ENCODE data around the gene SYNE1. TPM values are rescaled to one million over a fixed set of nuclear protein-coding genes. Genes with fewer than 3 reads are reported as not detected.

The SYNE1 gene
- total RNA-seq, 1 experiment from 2014 or later, result 3.0 TPM

GRCh38 chr6:152316024-152316423 lies 321.1 kb downstream of the SYNE1 start:
- H3T11ph ChIP-seq (ENCODE audit: low read length), result no peak overlapping the region
- H3K56ac ChIP-seq (ENCODE audit: insufficient read length, low read depth, low read length), result no peak overlapping the region
- H4K5ac ChIP-seq (ENCODE audit: insufficient read length, low read depth, low read length), result no peak overlapping the region
- no peaks in the 10 kb centered on the region for H3K79me2 ChIP-seq (ENCODE audit: insufficient read depth, low read length)
- H2AFZ ChIP-seq (ENCODE audit: low read length), result no peak overlapping the region
- no peaks in the 10 kb centered on the region for H3K23me2 ChIP-seq (ENCODE audit: insufficient read length, low read depth, low read length, poor library complexity, severe bottlenecking)
- H2AK5ac ChIP-seq (ENCODE audit: insufficient read length, low read length), result no peak overlapping the region
- H3K27ac Mint-ChIP-seq, result no peak overlapping the region
- H3K4ac ChIP-seq (ENCODE audit: low read depth, low read length), result no peak overlapping the region
- H3K23ac ChIP-seq (ENCODE audit: insufficient read length, low read depth, low read length), result no peak overlapping the region
- no peak overlapping the region for H3K14ac ChIP-seq (ENCODE audit: insufficient read depth, low read length)
- no peak overlapping the region for H2BK12ac ChIP-seq (ENCODE audit: insufficient read length, low read depth, low read length)
- no peak overlapping the region for H4K8ac ChIP-seq (replicated peaks; ENCODE audit: insufficient read length, low read depth, low read length)
- DNase-seq, result no peak
- H3K9me3 ChIP-seq (ENCODE audit: control insufficient read depth, low read depth, low read length), result no peaks in the 10 kb centered on the region
- H3K18ac ChIP-seq (ENCODE audit: insufficient read length, low read depth, low read length), result no peak overlapping the region
- H2BK120ac ChIP-seq (ENCODE audit: low read depth, low read length, poor library complexity, severe bottlenecking), result no peak overlapping the region
- no peaks in the 10 kb centered on the region for H3K9me3 Mint-ChIP-seq
- no peak for TF ChIP-seq CTCF (conservative IDR thresholded peaks at IDR 0.05)
- WGBS (ENCODE audit: extremely low coverage, insufficient read length, low lambda C conversion rate), result no CpG with 5 or more reads among the region's 7 CpGs
- H2BK5ac ChIP-seq (ENCODE audit: insufficient read length, low read length), result no peak overlapping the region
- no peak overlapping the region for H3K4me3 Mint-ChIP-seq
- H3K4me2 ChIP-seq (ENCODE audit: insufficient read depth, insufficient read length, low read length), result no peak overlapping the region
- H4K20me1 ChIP-seq (ENCODE audit: control insufficient read depth, insufficient read depth, insufficient read length), result no peaks in the 10 kb centered on the region
- peaks cover 6 to 7% of the 10 kb centered on the region in 2 experiments for H3K4me1 Mint-ChIP-seq
- no peak overlapping the region for H3K27ac ChIP-seq (ENCODE audit: insufficient read length, low read depth, low read length)
- no peaks in the 10 kb centered on the region for H3K79me1 ChIP-seq (ENCODE audit: insufficient read depth, low read depth, low read length, poor library complexity, severe bottlenecking)
- no peak overlapping the region for H2BK20ac ChIP-seq (ENCODE audit: low read depth, low read length, poor library complexity, severe bottlenecking)
- H2BK15ac ChIP-seq (ENCODE audit: low read depth, low read length), result no peak overlapping the region
- no peaks in the 10 kb centered on the region for H3K36me3 Mint-ChIP-seq (ENCODE audit: insufficient read depth in 1 of 3, low read depth in 3 of 3)
- H4K91ac ChIP-seq (ENCODE audit: insufficient read length, low read depth, low read length), result no peak overlapping the region
- H3K27me3 Mint-ChIP-seq (ENCODE audit: low read depth), result no peaks in the 10 kb centered on the region
- H3K9ac ChIP-seq (ENCODE audit: extremely low read depth, insufficient read length, low read length), result no peak overlapping the region
- no peaks in the 10 kb centered on the region for H3K4me1 ChIP-seq (ENCODE audit: insufficient read depth, low read length)
- H3K27me3 ChIP-seq (ENCODE audit: insufficient read depth, low read length), result no peaks in the 10 kb centered on the region
